OCI-LY7 (cell line): ENCODE data around the gene PPARGC1A. TPM values are rescaled to one million over a fixed set of nuclear protein-coding genes. Genes with fewer than 3 reads are reported as not detected.

Experiments
- BruUV-seq: library from RNA; stranded (reverse); fragments of 400-500 nt; replicated peaks from 2 replicates; lab custom pipeline; 2021; lab: Mats Ljungman, UMichigan
- CTCF ChIA-PET: fragments of 300-600 bp; sonication (Branson Sonifier 250); formaldehyde crosslinking; loops from one replicate; lab custom pipeline; 2022; ENCODE audit warnings: antibody characterized with exemption; ENCODE audit not compliant: unreplicated experiment; lab: Charles Lee
- POLR2A ChIA-PET: fragments of 300-600 bp; sonication (Branson Sonifier 250); formaldehyde crosslinking; loops from one replicate; lab custom pipeline; 2022; ENCODE audit warnings: antibody characterized with exemption; lab: Charles Lee
- DNase-seq: peaks from one replicate; pipeline ENCODE4 v3.0.0-alpha.2; 2015; ENCODE audit warnings: low spot score
- H2AFZ ChIP-seq: fragments of 200-600 bp; sonication (generic), shearing (Covaris generic); 2 replicates; pipeline ENCODE4 v1.6.1; 2014; ENCODE audit warnings: mild to moderate bottlenecking, antibody characterized with exemption, low read length, moderate library complexity
- H3K27ac ChIP-seq: fragments of 200-600 bp; sonication (generic); 2 replicates; pipeline ENCODE4 v1.5.1; 2014; ENCODE audit warnings: mixed run types, low read depth, mild to moderate bottlenecking, moderate library complexity, low read length, inconsistent platforms; ENCODE audit not compliant: poor library complexity, severe bottlenecking
- H3K36me3 ChIP-seq: fragments of 200-600 bp; sonication (generic); 2 replicates; pipeline ENCODE4 v1.6.1; 2014; ENCODE audit warnings: mild to moderate bottlenecking, antibody characterized with exemption, low read length, moderate library complexity, mixed read lengths; ENCODE audit not compliant: insufficient read depth
- H3K4me1 ChIP-seq: fragments of 200-600 bp; sonication (generic); 2 replicates; pipeline ENCODE4 v1.5.1; 2014; ENCODE audit warnings: mild to moderate bottlenecking, low read length; ENCODE audit not compliant: insufficient read depth, poor library complexity, severe bottlenecking
- H3K4me2 ChIP-seq: fragments of 200-600 bp; sonication (generic); 2 replicates; pipeline ENCODE4 v1.6.1; 2014; ENCODE audit warnings: mild to moderate bottlenecking, low read length
- H3K4me3 ChIP-seq: fragments of 200-600 bp; sonication (generic); 2 replicates; pipeline ENCODE4 v1.5.1; 2014; ENCODE audit warnings: mild to moderate bottlenecking, low read depth, low read length; ENCODE audit not compliant: poor library complexity, severe bottlenecking
- H3K79me2 ChIP-seq: fragments of 200-600 bp; sonication (generic); 2 replicates; pipeline ENCODE4 v1.6.1; 2016; ENCODE audit warnings: low read depth, mild to moderate bottlenecking, low read length, moderate library complexity, mixed read lengths; ENCODE audit not compliant: insufficient read depth
- H3K9me2 ChIP-seq: fragments of 200-600 bp; sonication (generic); 2 replicates; pipeline ENCODE4 v1.6.1; 2016; ENCODE audit warnings: mild to moderate bottlenecking, low read length, mixed read lengths; ENCODE audit not compliant: insufficient read depth
- H3K9me3 ChIP-seq: fragments of 200-600 bp; sonication (generic); 2 replicates; pipeline ENCODE4 v1.6.1; 2014; ENCODE audit warnings: mild to moderate bottlenecking, mixed run types, low read length, mixed read lengths
- H4K20me1 ChIP-seq: fragments of 200-600 bp; sonication (generic); 2 replicates; pipeline ENCODE4 v1.6.1; 2014; ENCODE audit warnings: mild to moderate bottlenecking, antibody characterized with exemption, low read length, moderate library complexity, mixed read lengths; ENCODE audit not compliant: insufficient read depth
- EZH2phosphoT487 ChIP-seq: fragments of 200-600 bp; sonication (generic); IDR thresholded peaks from 2 replicates; pipeline ENCODE4 v1.6.1; 2018; ENCODE audit warnings: low read depth, borderline replicate concordance, mild to moderate bottlenecking, mixed run types, antibody characterized with exemption, low read length, moderate library complexity, mixed read lengths
- intact Hi-C: fragments of 100-400 bp; cut with micrococcal nuclease; formaldehyde crosslinking; loops from one replicate; pipeline ENCODE4 v1.10.0; 2022; ENCODE audit not compliant: unreplicated experiment
- total RNA-seq, 2 experiments: library from RNA; depleted of rRNA in 1 of 2; stranded (reverse); fragments of >200 nt in 1 of 2; shearing (Covaris generic) in 1 of 2; gene quantifications; 2 replicates each; pipeline ENCODE4 v1.2.3, GENCODE V29; 2014 to 2022
- TF ChIP-seq, protein P1 (sequence below): fragments of 200-600 bp; sonication (generic); conservative IDR thresholded peaks from 2 replicates; pipeline ENCODE4 v1.5.1; 2014; ENCODE audit warnings: mild to moderate bottlenecking, antibody characterized with exemption, low read length, moderate library complexity, mixed read lengths

Gene PPARGC1A
- total RNA-seq, 2 experiments from 2014 or later, result 0.40 TPM; not detected in 1

- BruUV-seq, result no TSS peak
- intact Hi-C loops, result no loop called here
- H3K4me1 ChIP-seq, result no peaks in the 10 kb centered on the region
- POLR2A ChIA-PET, result no interaction called here
- CTCF ChIA-PET, result no interaction called here
- no peak overlapping the region for H2AFZ ChIP-seq
- H3K4me3 ChIP-seq, result no peak overlapping the region
- no peaks in the 10 kb centered on the region for H3K36me3 ChIP-seq
- H3K9me2 ChIP-seq, result no peaks in the 10 kb centered on the region
- no peak for TF ChIP-seq EZH2phosphoT487
- TF ChIP-seq, protein P1, sequence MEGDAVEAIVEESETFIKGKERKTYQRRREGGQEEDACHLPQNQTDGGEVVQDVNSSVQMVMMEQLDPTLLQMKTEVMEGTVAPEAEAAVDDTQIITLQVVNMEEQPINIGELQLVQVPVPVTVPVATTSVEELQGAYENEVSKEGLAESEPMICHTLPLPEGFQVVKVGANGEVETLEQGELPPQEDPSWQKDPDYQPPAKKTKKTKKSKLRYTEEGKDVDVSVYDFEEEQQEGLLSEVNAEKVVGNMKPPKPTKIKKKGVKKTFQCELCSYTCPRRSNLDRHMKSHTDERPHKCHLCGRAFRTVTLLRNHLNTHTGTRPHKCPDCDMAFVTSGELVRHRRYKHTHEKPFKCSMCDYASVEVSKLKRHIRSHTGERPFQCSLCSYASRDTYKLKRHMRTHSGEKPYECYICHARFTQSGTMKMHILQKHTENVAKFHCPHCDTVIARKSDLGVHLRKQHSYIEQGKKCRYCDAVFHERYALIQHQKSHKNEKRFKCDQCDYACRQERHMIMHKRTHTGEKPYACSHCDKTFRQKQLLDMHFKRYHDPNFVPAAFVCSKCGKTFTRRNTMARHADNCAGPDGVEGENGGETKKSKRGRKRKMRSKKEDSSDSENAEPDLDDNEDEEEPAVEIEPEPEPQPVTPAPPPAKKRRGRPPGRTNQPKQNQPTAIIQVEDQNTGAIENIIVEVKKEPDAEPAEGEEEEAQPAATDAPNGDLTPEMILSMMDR, result no peak
- no peaks in the 10 kb centered on the region for H4K20me1 ChIP-seq
- no peaks in the 10 kb centered on the region for H3K9me3 ChIP-seq
- H3K4me2 ChIP-seq, result no peak overlapping the region
- no peak overlapping the region for H3K27ac ChIP-seq
- no peaks in the 10 kb centered on the region for H3K79me2 ChIP-seq
- no peak for DNase-seq
These were observed 53.9 kb downstream of the PPARGC1A start for GRCh38 chr4:23835774-23836478.

DNA sequence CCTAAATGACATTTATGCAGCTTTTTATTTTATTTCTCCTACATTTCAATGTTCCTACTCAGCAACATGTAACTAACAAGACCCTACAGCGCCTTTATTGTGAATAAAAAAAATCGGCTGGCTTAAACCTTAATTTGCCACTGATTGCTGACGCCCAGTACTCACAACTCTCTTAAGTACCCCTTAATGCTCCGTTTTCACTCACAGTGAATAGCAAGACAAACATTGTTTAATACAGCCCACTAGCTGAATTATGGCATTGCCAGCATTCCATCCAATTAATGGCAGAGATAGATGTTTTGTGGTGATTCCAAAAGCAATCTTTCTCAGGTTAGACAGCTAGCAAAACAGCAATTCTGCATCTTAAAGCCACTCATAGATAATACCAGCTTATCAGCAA lies 61.1 kb downstream of the PPARGC1A start:
- ChIA-PET POLR2A (interaction anchor here (0.7 to 1.0 kb wide), 2 partner anchors 11 to 13 kb away, joined by 3 to 4 read pairs; no protein-coding TSS in a partner anchor), CTCF (no interaction called here)
- Histone ChIP-seq H3K4me1 (no peaks in the 10 kb centered on the region), H3K4me2 (no peak overlapping the region), H3K27ac (no peak overlapping the region), H3K9me3 (no peaks in the 10 kb centered on the region), H3K79me2 (no peaks in the 10 kb centered on the region), H4K20me1 (no peaks in the 10 kb centered on the region), H3K9me2 (no peaks in the 10 kb centered on the region), H2AFZ (no peak overlapping the region), H3K4me3 (no peak overlapping the region), H3K36me3 (no peaks in the 10 kb centered on the region)
- TF ChIP-seq, protein P1, result no peak
- no peak for TF ChIP-seq EZH2phosphoT487
- BruUV-seq, result no TSS peak
- intact Hi-C loops, result no loop called here
- DNase-seq, result no peak

DNA sequence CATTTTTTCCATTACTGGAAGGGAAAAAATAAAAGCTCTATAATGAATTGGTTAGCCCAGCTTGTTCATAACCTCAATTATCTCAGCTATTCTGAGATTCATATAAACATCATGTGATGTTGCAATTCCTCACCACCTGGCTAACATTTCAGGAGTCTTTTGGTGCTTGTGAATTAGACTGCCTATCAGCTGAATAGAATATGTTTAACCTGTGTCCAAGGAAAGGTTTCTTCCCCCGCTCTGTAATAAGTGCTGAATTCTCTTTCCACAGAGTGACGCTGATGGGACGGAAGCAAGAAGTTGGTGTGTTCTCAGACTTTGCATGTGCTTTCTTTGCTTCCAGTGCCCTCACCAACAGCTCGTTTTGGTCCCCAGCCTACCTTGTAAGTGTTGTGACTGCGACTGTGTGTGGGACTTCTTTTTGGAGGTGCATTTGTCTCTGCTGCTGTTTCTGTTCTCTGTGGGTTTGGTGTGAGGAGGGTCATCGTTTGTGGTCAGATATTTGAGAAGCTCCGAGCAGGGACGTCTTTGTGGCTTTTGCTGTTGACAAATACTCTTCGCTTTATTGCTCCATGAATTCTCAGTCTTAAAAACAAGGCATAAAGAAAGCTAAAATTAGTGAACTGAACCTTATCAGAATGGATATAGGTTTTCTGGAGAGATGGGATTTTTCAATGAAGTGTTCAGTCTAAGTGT lies 61.7 kb downstream of the PPARGC1A start:
- TF ChIP-seq, protein P1, result no peak
- TF ChIP-seq EZH2phosphoT487, result no peak
- Histone ChIP-seq H3K9me3 (no peaks in the 10 kb centered on the region), H3K4me3 (no peak overlapping the region), H3K79me2 (no peaks in the 10 kb centered on the region), H4K20me1 (no peaks in the 10 kb centered on the region), H3K36me3 (no peaks in the 10 kb centered on the region), H3K9me2 (no peaks in the 10 kb centered on the region), H3K27ac (no peak overlapping the region), H3K4me2 (no peak overlapping the region), H3K4me1 (no peaks in the 10 kb centered on the region), H2AFZ (no peak overlapping the region)
- intact Hi-C loops, result no loop called here
- CTCF ChIA-PET, result no interaction called here
- POLR2A ChIA-PET, result interaction anchor here (1.0 kb wide), 1 partner anchor 10 kb away, joined by 3 read pairs; no protein-coding TSS in a partner anchor
- BruUV-seq, result no TSS peak
- no peak for DNase-seq
